Psoas muscle (tissue), 8 donors: ENCODE data around the gene CUEDC2. TPM values are rescaled to one million over a fixed set of nuclear protein-coding genes. Genes with fewer than 3 reads are reported as not detected.

Experiments
- ATAC-seq, 4 donors: fragments of 200-7000 bp; cut with Tn5 transposase; one replicate each; pipeline ENCODE4 v1.9.1; 2020; ENCODE audit warnings: moderate library complexity in 3 of 4, mild to moderate bottlenecking in 2 of 4
- DNase-seq, 2 donors: peaks; one replicate each; pipeline ENCODE4 v3.0.0-alpha.2; 2020
- H3K27ac ChIP-seq: fragments of 200-600 bp; one replicate; pipeline ENCODE4 v1.8.0; 2022
- H3K27me3 ChIP-seq, 3 donors: fragments of 200-600 bp in 1 of 3; one replicate each; pipeline versions ENCODE4 v1.6.1 to v1.8.0; 2013 to 2022; ENCODE audit warnings: low read length in 2 of 3, mild to moderate bottlenecking in 2 of 3, moderate library complexity in 1 of 3; ENCODE audit not compliant: insufficient read depth in 3 of 3
- H3K36me3 ChIP-seq, 2 donors: fragments of 200-600 bp in 1 of 2; one replicate each; pipeline versions ENCODE4 v1.6.1 to v1.8.0; 2013 to 2022; ENCODE audit warnings: low read depth in 1 of 2, mild to moderate bottlenecking in 1 of 2, moderate library complexity in 1 of 2; ENCODE audit not compliant: insufficient read depth in 1 of 2
- H3K4me1 ChIP-seq: fragments of 200-600 bp; one replicate; pipeline ENCODE4 v1.8.0; 2022
- H3K4me3 ChIP-seq: fragments of 200-600 bp; one replicate; pipeline ENCODE4 v1.8.0; 2022; ENCODE audit warnings: mild to moderate bottlenecking
- H3K9me3 ChIP-seq: fragments of 200-600 bp; one replicate; pipeline ENCODE4 v1.8.0; 2022
- CTCF ChIP-seq: fragments of 200-600 bp; IDR thresholded peaks from one replicate; pipeline ENCODE4 v1.8.0; 2022; ENCODE audit warnings: antibody characterized with exemption
- WGBS, 3 donors: extraction: QIAGEN DNeasy Blood & Tissue Kit; methylation state at CpG; one replicate each; pipeline versions ENCODE4 v1.1.6 to v1.1.7; 2013; 5-methylcytosine and 5-hydroxymethylcytosine counted together
- intact Hi-C, 2 donors: fragments of 100-400 bp; cut with DNase I; formaldehyde crosslinking; loops; one replicate each; pipeline versions ENCODE4 v1.11.0 to v1.14.2; 2022
- polyA plus RNA-seq, 3 donors: library from polyadenylated mRNA; stranded (reverse); fragments of 200-250 nt; gene quantifications; one replicate each; pipeline ENCODE4 v1.2.3, GENCODE V29; 2013
- total RNA-seq, 4 donors: library from RNA; stranded (reverse); fragmentation: NEBNext Ultra II Directional in 2 of 4; extraction: Animal tissue kit (Norgen Biotek cat#: 25700) in 2 of 4; gene quantifications; one replicate each; pipeline versions ENCODE4 v1.2.1 to v1.2.4, GENCODE V29; 2021 to 2023
- donor health status: healthy with polysubstance abuse.
- donor health status: DM: no; HTN: no; CAD: no; lungs with moderate emphysema.
- donor health status: Bipolar disorder and iron deficiency.
- donor health status: healthy.
- donor health status: DM: yes; HTN: yes; CAD: no.
- donor health status: DM: no; HTN: no; CAD: no.
- donor health status: DM: no; HTN: no; CAD: no.
- donor health status: DM: yes; HTN: yes; CAD: no.

CUEDC2 gene
- total and polyA plus RNA-seq, 7 donors, result 53.3 to 103 (median 77.2) TPM

DNA sequence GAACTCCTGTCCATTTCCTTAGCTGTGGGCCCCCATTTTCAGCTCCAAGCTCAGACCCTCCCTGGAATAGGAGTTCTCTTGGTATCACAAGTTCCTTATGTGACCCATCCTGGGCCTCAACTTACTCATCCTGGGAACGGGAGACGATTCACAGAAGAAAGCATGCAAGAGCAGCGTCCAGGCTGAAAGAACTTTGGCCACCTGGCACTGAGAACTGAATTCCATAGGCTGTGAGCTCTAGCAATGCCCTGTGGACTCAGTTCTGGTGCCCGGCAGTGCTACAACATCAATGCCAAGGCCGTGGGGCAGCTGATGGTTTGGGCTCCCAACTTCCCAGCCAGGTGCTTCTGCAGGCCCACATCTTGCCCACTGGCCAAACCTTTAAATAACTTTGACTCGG is 3.9 kb upstream of the CUEDC2 start:
- Histone ChIP-seq H3K36me3 (no peaks in the 10 kb centered on the region), H3K27me3 (peaks cover 0 to 16% (median 3%) of the 10 kb centered on the region in 3 donors), H3K4me3 (peak overlapping the region; percentile 32), H3K9me3 (no peaks in the 10 kb centered on the region), H3K4me1 (peaks cover 6% of the 10 kb centered on the region), H3K27ac (no peak overlapping the region)
- 51 to 53% (median 51%) methylated on average over 6 of the region's 6 CpGs for WGBS, 3 donors
- DNase-seq, result peak in 1 of 2 donors; percentile 4
- no peak for TF ChIP-seq CTCF
- intact Hi-C loops, result no loop called here
- no peak for ATAC-seq

- WGBS, 3 donors, result 10 to 15% (median 15%) methylated on average over 10 to 14 of the region's 14 CpGs
- no peaks in the 10 kb centered on the region for H3K9me3 ChIP-seq
- peak overlapping the region; percentile 32 for H3K4me3 ChIP-seq
- intact Hi-C loops, result no loop called here
- no peak for TF ChIP-seq CTCF
- DNase-seq (peak in 1 of 2 donors; percentile 31), ATAC-seq (no peak)
- H3K27ac ChIP-seq, result no peak overlapping the region
- H3K4me1 ChIP-seq, result peaks cover 7% of the 10 kb centered on the region
- H3K36me3 ChIP-seq, result no peaks in the 10 kb centered on the region
- H3K27me3 ChIP-seq, result peaks cover 0 to 16% (median 3%) of the 10 kb centered on the region in 3 donors
These were observed 3.3 kb upstream of the CUEDC2 start for GRCh38 chr10:102435529-102436233.

DNA sequence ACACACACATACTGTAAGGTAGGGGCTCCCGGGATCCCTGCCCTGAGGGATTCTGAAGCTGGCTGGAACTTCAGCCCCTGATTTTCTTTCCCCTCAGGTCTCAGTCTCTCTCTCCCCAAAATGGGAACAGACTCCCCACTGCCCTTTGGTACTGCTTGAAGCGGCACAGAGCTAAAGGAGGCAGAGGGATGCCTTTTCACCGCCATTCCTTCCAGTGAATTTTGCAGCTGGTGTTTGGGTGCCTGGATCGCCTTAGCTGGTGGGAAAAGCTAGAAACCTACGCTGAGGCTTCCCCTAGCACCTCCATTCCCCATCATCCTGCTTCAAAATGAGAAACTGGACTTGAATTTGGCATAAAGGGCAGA is 2.7 kb upstream of the CUEDC2 start:
- Histone ChIP-seq H3K27me3 (peaks cover 0 to 16% (median 3%) of the 10 kb centered on the region in 3 donors), H3K4me3 (peak overlapping the region; percentile 32), H3K9me3 (no peaks in the 10 kb centered on the region), H3K27ac (no peak overlapping the region), H3K4me1 (peaks cover 7% of the 10 kb centered on the region), H3K36me3 (no peaks in the 10 kb centered on the region)
- ATAC-seq (no peak), DNase-seq (peak in 1 of 2 donors; percentile 7)
- WGBS, 3 donors, result 32 to 35% (median 34%) methylated on average over 5 of the region's 5 CpGs
- intact Hi-C loops, result no loop called here
- no peak for TF ChIP-seq CTCF

GRCh38 chr10:102434394-102435132 is 2.2 kb upstream of the CUEDC2 start:
- Histone ChIP-seq H3K27ac (no peak overlapping the region), H3K4me3 (no peak overlapping the region), H3K9me3 (no peaks in the 10 kb centered on the region), H3K4me1 (peaks cover 7% of the 10 kb centered on the region), H3K36me3 (no peaks in the 10 kb centered on the region), H3K27me3 (peaks cover 0 to 16% (median 3%) of the 10 kb centered on the region in 3 donors)
- TF ChIP-seq CTCF, result no peak
- ATAC-seq, result no peak
- WGBS, 3 donors, result 17 to 26% (median 23%) methylated on average over 9 of the region's 9 CpGs
- no peak for DNase-seq
- intact Hi-C loops, result loop anchor here in 1 of 2 donors (1.0 kb wide), 1 partner anchor 10 kb away; no protein-coding TSS in a partner anchor
